Fibroblast of lung (primary cell): ENCODE results near the gene MGAT4A. TPM values are rescaled to one million over a fixed set of nuclear protein-coding genes. Genes with fewer than 3 reads are reported as not detected.

Source experiments
- DNase-seq, 2 donors: peaks; one replicate each; pipeline versions ENCODE4 v3.0.0 to v3.0.0-alpha.2; 2010; ENCODE audit warnings: low read depth in 2 of 2
- H2AFZ ChIP-seq: 2 replicates; pipeline ENCODE4 v1.5.1; 2012; ENCODE audit warnings: low read length, control low read depth, inconsistent platforms
- H3K27ac ChIP-seq: 2 replicates; pipeline ENCODE4 v1.5.1; 2011; ENCODE audit warnings: low read length, control low read depth; ENCODE audit not compliant: insufficient read depth
- H3K27me3 ChIP-seq: 2 replicates; pipeline ENCODE4 v1.5.1; 2011; ENCODE audit warnings: mild to moderate bottlenecking, low read length; ENCODE audit not compliant: control insufficient read depth, insufficient read depth
- H3K36me3 ChIP-seq: 2 replicates; pipeline ENCODE4 v1.5.1; 2011; ENCODE audit warnings: low read length; ENCODE audit not compliant: control insufficient read depth, insufficient read depth
- H3K4me1 ChIP-seq: 2 replicates; pipeline ENCODE4 v1.5.1; 2011; ENCODE audit warnings: low read length; ENCODE audit not compliant: control insufficient read depth, insufficient read depth; ENCODE audit errors: extremely low read depth
- H3K4me2 ChIP-seq: 2 replicates; pipeline ENCODE4 v1.5.1; 2011; ENCODE audit warnings: low read length, control low read depth; ENCODE audit not compliant: insufficient read depth; ENCODE audit errors: extremely low read depth
- H3K4me3 ChIP-seq, 4 experiments: fragments of 200-600 bp in 1 of 4; sonication (generic) in 1 of 4; replicated peaks in 1 of 4; 2 replicates each; pipeline ENCODE4 v1.5.1; 2011 to 2016; ENCODE audit warnings: low read length in 4 of 4, low read depth in 3 of 4, mild to moderate bottlenecking in 3 of 4, control low read depth in 2 of 4, inconsistent platforms in 1 of 4, mixed read lengths in 1 of 4; ENCODE audit not compliant: insufficient read depth in 1 of 4; ENCODE audit errors: control extremely low read depth in 1 of 4
- H3K79me2 ChIP-seq: 2 replicates; pipeline ENCODE4 v1.5.1; 2012; ENCODE audit warnings: mild to moderate bottlenecking, low read length, inconsistent platforms; ENCODE audit not compliant: control insufficient read depth, insufficient read depth
- H3K9ac ChIP-seq: 2 replicates; pipeline ENCODE4 v1.5.1; 2011; ENCODE audit warnings: mild to moderate bottlenecking, low read length, control low read depth; ENCODE audit not compliant: insufficient read depth
- H3K9me3 ChIP-seq: 2 replicates; pipeline ENCODE4 v1.5.1; 2012; ENCODE audit warnings: low read depth, low read length; ENCODE audit not compliant: control insufficient read depth, insufficient read depth
- H4K20me1 ChIP-seq: 2 replicates; pipeline ENCODE4 v1.5.1; 2011; ENCODE audit warnings: low read length; ENCODE audit not compliant: control insufficient read depth, insufficient read depth; ENCODE audit errors: extremely low read depth
- EZH2 ChIP-seq: IDR thresholded peaks from 2 replicates; pipeline ENCODE4 v1.5.1; 2012; ENCODE audit warnings: low read length, control low read depth, mild to moderate bottlenecking; ENCODE audit errors: missing control alignments
- polyA plus RNA-seq, 2 donors: library from polyadenylated mRNA; depleted of rRNA in 1 of 2; stranded (reverse) in 1 of 2; unstranded in 1 of 2; fragments of >200 nt; gene quantifications; 2 replicates each; pipeline ENCODE4 v1.2.1, GENCODE V29; 2011 to 2012; ENCODE audit warnings: missing spikeins in 1 of 2
- total RNA-seq: library from RNA; depleted of rRNA; stranded (reverse); fragments of >200 nt; gene quantifications from 2 replicates; pipeline ENCODE4 v1.2.1, GENCODE V29; 2014
- TF ChIP-seq, protein P1 (sequence below), 2 donors: IDR thresholded peaks in 1 of 2; conservative IDR thresholded peaks in 1 of 2; 1 replicate in 1 of 2; 2 replicates in 1 of 2; pipeline ENCODE4 v1.5.1; 2011 to 2012; ENCODE audit warnings: low read length in 2 of 2, control low read depth in 1 of 2, inconsistent platforms in 1 of 2, low read depth in 1 of 2, mild to moderate bottlenecking in 1 of 2

The MGAT4A gene
- total and polyA plus RNA-seq, 2 donors (not counting 1 experiment from before 2014, with no cell fraction given), result 0.10 to 0.17 TPM

DNA sequence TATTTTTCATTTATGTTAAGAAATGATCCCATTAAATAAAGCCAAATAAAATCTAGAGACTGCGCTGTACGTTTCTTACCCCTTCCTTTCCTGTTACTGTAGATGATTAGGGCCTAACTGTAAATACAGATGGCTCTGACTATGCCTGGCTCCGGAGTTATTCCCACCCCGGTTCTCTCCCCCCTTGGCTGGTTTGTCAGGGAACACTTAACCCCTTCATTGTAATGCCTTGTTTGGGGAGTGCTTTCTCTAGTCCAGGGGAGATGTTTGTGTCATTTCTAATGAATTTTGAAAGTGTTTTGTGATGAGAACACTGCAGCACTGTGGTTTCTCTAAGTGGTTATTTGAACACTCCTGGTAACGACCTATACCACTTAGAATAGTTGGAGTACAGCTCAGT is 113.8 kb downstream of the MGAT4A start:
- no peak overlapping the region for H3K4me2 ChIP-seq
- no peaks in the 10 kb centered on the region for H3K27me3 ChIP-seq
- no peak overlapping the region for H2AFZ ChIP-seq
- H3K27ac ChIP-seq, result no peak overlapping the region
- H3K4me3 ChIP-seq, result no peak overlapping the region
- no peak for TF ChIP-seq EZH2
- TF ChIP-seq, protein P1, sequence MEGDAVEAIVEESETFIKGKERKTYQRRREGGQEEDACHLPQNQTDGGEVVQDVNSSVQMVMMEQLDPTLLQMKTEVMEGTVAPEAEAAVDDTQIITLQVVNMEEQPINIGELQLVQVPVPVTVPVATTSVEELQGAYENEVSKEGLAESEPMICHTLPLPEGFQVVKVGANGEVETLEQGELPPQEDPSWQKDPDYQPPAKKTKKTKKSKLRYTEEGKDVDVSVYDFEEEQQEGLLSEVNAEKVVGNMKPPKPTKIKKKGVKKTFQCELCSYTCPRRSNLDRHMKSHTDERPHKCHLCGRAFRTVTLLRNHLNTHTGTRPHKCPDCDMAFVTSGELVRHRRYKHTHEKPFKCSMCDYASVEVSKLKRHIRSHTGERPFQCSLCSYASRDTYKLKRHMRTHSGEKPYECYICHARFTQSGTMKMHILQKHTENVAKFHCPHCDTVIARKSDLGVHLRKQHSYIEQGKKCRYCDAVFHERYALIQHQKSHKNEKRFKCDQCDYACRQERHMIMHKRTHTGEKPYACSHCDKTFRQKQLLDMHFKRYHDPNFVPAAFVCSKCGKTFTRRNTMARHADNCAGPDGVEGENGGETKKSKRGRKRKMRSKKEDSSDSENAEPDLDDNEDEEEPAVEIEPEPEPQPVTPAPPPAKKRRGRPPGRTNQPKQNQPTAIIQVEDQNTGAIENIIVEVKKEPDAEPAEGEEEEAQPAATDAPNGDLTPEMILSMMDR (conservative IDR thresholded peaks at IDR 0.05 in 1 of 2, IDR thresholded peaks at IDR 0.05 in 1 of 2; ENCODE audit: low read depth in 1 of 2, low read length in 2 of 2), result no peak
- no peaks in the 10 kb centered on the region for H3K9me3 ChIP-seq
- no peaks in the 10 kb centered on the region for H3K4me1 ChIP-seq
- no peak for DNase-seq
- peaks cover 9% of the 10 kb centered on the region for H3K36me3 ChIP-seq
- H3K9ac ChIP-seq, result no peak overlapping the region
- no peaks in the 10 kb centered on the region for H4K20me1 ChIP-seq
- no peaks in the 10 kb centered on the region for H3K79me2 ChIP-seq

DNA sequence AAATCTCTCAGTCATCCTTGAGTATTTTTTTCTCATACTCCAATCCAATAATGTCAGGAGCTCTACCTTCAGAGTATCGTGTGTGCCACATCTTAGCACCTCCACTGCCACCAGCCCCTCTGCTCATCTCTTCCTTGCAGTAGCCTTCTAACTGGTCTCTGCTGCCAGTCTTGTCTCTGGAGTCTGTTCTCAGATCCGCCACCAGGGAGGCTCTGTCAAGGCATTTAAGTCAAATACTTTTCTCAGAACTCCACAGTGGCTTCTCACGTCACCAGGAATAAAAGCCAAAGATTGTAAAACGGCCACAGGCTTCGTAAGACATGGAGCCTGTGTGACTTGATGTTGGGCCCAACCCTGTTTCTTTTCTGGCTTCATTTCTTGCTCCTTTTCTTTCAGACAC is 115.5 kb downstream of the MGAT4A start:
- Histone ChIP-seq H3K36me3 (peaks cover 11% of the 10 kb centered on the region), H4K20me1 (no peaks in the 10 kb centered on the region), H3K4me3 (no peak overlapping the region), H3K4me1 (no peaks in the 10 kb centered on the region), H2AFZ (no peak overlapping the region), H3K9ac (no peak overlapping the region), H3K79me2 (peaks cover 1% of the 10 kb centered on the region), H3K27me3 (no peaks in the 10 kb centered on the region), H3K27ac (no peak overlapping the region), H3K9me3 (no peaks in the 10 kb centered on the region), H3K4me2 (no peak overlapping the region)
- TF ChIP-seq EZH2, result no peak
- TF ChIP-seq, protein P1 (conservative IDR thresholded peaks at IDR 0.05 in 1 of 2, IDR thresholded peaks at IDR 0.05 in 1 of 2; ENCODE audit: low read depth in 1 of 2, low read length in 2 of 2), result no peak
- DNase-seq, result no peak

DNA sequence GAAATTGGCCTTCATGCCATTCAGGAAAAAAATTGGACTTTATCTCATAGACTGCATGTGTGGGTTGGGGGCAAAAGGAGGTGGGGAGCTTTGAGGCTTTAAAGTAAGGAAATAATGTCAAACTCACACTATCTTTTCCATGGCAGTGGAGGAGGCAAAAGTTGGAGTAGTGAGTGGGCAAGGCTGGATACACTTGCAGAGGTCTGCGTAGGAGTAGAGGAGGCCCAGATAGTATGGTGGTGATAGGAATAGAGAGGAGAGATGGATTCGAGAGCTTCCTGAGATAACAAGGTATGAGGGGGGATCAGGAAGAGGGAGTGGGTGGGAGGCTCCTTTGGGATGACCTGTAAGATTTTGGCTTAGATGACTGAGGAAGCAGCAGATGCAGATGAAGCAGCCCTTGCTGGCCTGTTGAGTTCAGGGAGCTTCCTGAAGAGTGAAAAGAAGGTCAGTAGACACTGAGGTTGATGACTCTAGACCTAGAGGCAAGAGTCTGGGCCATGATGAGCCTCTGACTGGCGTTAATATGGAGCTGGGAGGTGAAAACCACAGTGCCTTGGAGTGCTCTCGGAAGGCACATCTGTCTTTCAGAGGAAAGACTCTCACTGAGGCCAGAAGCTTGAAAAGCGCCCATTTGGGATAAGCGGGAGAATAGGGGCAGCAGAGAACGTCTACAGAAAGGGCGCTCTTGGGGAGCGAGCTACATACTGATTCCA is 116.8 kb downstream of the MGAT4A start:
- H3K9me3 ChIP-seq, result no peaks in the 10 kb centered on the region
- H3K79me2 ChIP-seq, result peaks cover 12% of the 10 kb centered on the region
- H3K27ac ChIP-seq, result no peak overlapping the region
- H3K9ac ChIP-seq, result no peak overlapping the region
- TF ChIP-seq, protein P1 (conservative IDR thresholded peaks at IDR 0.05 in 1 of 2, IDR thresholded peaks at IDR 0.05 in 1 of 2; ENCODE audit: low read depth in 1 of 2, low read length in 2 of 2), result no peak
- TF ChIP-seq EZH2, result no peak
- H3K27me3 ChIP-seq, result no peaks in the 10 kb centered on the region
- H3K36me3 ChIP-seq, result peaks cover 11% of the 10 kb centered on the region
- peaks cover 3% of the 10 kb centered on the region for H3K4me1 ChIP-seq
- no peak overlapping the region for H3K4me2 ChIP-seq
- H4K20me1 ChIP-seq, result no peaks in the 10 kb centered on the region
- no peak overlapping the region for H2AFZ ChIP-seq
- no peak overlapping the region for H3K4me3 ChIP-seq
- DNase-seq, result no peak
